Measurements from ENCODE around the gene EXOC8.

The EXOC8 gene, protein sequence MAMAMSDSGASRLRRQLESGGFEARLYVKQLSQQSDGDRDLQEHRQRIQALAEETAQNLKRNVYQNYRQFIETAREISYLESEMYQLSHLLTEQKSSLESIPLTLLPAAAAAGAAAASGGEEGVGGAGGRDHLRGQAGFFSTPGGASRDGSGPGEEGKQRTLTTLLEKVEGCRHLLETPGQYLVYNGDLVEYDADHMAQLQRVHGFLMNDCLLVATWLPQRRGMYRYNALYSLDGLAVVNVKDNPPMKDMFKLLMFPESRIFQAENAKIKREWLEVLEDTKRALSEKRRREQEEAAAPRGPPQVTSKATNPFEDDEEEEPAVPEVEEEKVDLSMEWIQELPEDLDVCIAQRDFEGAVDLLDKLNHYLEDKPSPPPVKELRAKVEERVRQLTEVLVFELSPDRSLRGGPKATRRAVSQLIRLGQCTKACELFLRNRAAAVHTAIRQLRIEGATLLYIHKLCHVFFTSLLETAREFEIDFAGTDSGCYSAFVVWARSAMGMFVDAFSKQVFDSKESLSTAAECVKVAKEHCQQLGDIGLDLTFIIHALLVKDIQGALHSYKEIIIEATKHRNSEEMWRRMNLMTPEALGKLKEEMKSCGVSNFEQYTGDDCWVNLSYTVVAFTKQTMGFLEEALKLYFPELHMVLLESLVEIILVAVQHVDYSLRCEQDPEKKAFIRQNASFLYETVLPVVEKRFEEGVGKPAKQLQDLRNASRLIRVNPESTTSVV

DNA sequence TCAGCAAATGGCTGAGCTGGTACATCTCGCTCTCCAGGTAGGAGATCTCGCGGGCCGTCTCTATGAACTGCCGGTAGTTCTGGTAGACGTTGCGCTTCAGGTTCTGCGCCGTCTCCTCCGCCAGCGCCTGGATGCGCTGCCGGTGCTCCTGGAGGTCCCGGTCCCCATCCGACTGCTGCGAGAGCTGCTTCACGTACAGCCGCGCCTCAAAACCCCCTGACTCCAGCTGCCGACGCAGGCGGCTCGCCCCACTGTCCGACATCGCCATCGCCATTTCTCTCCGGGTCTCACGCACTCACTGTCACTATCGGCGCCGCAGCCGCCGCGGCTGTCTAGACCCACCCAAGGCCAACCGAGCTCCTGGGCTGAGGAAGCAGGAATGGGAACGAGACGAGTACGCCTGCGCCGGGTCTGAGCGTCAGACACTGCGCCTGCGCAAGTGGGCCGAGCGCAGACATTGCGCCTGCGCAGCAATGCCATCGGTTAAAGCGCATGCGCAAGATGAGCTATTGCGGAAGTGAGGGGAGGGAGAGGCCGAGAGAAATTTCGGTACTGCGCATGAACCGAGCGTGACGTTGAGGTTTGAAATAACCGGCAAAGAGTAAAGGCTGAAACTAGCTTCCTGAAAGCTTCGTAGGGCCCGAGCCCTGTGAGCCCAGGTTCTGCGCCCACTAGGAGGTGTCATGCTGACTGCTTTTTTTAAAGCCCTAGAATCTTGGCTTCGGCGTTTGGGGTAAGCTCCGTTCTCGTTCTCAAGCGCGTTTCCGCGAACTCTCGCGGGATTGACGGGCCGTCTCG is at the start of gene EXOC8:
Gene EXOC8, minus strand, starts transcription at position 381 of the 798 bp plus-strand sequence. Its CDS starts 107 bp downstream, at position 274.
- peak; percentile 99 for DNase-seq

DNA sequence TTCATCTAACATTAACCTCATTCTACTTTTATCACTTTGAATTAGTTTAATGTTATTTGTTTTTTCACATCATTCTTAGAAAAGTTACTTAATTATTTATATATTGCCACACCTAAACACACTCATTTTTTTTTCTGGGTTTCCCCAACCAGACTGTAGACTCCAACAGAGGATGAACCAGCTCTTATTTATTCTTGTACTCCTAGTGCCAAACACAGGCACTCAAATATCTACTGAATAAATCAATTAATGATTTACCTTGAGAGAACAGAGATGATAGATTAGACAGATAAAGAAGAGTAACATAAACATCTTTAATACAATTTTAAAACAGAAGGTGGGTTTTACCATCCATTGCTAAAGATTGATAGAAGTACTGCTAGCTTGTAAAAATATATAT is 48.8 kb upstream of the EXOC8 start:
- DNase-seq: no peak

DNA sequence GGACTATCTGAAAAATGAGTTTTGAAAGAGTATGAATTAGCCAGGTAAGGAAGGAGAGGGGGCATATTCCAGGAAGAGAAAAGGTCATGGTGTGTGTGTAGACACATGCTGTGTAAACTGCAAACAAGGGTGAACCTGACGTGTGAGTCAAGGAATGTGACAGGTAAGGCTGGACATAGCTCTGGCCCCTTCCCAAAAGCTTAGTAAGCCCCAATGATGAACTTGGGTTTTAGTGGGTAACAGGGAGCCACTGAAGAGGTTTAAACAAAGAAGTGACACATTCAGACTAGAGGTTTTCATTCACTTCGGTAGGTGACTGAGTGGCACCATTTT is 47.7 kb upstream of the EXOC8 start:
- no peak for DNase-seq

DNA sequence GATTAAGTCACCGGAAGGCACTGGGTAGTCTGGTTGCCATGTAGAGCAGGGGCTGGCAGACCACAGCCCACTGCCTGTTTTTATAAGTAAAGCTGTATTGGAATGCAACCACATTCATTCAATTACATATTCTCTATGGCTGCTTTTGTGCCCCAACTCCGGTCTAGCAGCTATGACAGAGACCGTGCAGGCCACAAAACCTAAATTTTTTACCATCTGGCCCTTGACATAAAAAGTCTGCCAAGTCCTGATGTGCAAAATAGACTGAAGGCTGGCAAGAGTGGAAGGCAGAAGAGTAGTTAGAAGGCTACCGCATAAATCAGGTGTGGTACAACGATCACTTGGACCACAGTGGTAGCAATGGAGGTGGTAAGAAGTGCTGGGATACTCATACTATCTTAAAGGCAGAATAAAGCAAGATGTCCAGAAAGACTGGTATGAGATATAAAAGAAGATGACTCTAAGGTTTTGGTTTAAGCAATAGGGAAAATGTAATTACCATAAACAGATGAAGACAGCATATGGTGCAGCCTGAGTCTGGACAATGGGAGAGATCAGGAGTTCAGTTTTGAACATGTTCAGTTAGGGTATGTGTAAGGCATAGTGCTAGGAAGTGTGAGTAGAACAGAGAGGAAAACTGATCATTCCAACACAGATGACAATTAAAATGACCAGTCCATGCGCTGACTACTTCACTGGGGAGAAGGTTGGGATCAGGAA is 47.2 kb upstream of the EXOC8 start:
- peak; percentile 66 for DNase-seq

DNA sequence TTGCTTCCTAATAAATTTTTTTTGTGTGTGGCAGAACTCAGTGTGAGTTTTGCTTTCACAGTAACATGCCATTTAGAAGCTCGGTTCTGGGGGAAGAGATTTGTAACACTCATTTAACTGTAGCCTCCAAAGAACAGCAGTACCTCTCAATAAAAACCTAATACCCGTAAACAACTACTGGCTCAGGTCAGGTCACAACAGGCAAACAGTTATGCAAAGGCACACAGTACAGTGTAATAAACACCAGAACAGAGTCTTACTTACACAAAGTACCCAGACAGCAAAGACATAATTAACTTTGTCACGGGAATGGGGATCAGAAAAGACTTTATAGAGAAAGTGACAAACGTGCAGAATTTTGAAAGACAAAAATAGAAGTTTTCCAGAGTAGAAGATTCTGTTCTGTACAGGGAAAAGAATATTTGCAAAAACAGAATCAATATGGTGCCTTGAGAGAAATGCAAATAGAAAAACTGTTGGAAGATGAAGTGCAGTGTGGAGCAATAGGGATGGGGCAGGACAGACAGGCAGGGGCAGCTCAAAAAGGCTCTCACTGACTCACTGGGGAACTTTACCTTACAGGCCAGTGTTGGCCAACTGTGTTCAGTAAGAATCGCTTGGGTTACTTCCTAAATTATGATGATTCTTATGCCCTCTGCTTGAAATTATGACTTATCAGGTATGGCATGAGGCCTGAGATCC is 45.7 kb upstream of the EXOC8 start:
- DNase-seq: peak; percentile 29

DNA sequence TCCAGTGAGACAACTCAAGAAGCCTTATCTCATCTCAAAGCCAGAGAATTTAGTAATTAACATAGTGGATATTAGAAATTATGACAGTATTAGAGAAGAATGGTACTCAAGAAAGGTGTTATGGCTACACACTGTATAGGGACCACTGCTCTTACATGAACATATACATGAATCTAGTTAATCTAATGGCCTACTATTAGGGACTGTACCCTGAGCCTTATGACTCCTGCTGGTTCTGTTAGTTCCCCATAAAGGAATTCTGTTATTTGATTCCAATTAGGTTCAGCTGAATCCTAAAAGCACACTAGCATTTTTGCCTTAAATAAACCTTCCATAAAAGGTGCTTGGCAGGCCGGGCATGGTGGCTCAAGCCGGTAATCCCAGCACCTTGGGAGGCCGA is 44.8 kb upstream of the EXOC8 start:
- no peak for DNase-seq

DNA sequence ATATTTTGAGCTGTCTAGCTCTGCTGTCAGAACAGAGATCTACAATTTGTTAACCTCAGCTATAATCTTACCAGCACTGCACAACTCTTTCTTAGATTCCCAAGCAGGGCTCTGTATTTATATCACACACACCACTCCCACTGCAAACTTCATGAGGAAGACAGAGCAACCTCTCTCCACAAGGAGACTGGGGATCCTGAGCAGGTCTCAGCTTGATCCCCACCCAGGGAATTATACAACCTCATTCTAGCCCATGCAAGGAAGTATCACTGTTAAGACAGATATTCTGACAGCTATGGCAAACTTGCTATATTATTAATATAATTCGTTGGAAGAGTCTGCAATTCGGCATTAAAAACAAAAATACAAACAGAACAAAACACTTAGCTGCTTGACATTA is 44.1 kb upstream of the EXOC8 start:
- no peak for DNase-seq

DNA sequence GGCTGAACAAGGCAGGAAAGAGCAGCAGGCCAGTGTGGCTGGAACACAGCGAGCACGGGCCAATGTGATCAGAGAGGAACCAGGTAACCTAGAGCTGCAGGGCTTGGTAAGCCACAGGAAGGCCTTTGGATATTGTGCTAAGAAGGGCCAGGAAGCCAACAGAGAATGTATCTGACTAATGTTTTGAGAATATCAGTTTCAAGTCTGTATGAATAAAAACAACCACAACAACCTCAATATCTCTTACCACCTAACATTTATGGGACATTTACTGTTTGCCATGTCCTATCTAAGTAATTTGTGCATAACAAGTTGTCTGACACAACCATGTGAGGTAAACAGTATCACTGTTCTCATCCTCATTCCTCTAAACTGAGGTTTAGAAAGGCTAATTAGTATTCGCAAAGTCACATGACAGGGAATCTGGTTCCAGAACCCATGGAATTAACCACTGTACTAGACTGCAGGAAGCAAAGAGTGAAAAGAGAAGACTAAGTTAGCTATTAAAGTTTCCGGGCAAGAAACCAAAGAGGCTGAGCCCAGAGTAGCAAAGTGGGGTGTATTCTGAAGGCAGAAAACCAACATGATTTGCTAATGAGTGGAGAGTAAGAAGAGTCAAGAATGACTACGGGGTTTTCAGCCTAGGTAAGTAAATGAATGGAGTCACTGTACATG is 39.4 kb upstream of the EXOC8 start:
- DNase-seq: no peak

DNA sequence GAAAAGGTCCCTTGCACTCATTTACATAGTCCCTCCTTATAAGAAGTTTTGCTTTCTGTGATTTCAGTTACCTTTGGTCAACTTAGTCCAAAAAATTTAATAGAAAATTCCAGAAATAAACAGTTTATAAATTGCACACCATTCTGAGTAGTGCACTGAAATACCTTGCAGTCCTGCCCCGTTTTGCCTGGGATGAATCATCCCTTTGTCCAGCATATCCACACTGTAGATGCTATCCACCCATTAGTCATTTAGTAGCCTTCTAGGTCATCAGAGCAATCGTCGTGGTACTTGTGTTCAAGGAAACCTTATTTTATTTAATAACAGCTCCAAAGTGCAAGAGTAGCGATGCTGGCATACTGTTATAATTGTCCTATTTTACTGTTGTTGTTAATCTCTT is 38.4 kb upstream of the EXOC8 start:
- DNase-seq: no peak

DNA sequence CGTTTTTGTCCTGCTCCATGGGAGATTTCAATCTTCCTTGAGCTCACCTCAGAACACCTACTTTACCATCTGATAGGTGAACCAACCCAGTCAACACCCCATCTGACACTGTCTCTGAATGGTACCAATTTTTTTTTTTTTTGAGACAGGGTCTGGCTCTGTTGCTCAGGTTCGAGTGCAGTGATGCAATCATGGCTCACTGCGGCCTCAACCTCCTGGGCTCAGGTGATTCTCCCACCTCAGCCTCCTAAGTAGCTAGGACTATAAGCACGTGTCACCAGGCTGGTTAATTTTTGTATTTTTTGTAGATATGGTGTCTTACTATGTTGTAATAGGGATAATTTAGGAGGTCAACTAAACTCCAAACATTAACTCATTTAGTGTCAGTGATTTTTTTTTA is 36.7 kb upstream of the EXOC8 start:
- no peak for DNase-seq

DNA sequence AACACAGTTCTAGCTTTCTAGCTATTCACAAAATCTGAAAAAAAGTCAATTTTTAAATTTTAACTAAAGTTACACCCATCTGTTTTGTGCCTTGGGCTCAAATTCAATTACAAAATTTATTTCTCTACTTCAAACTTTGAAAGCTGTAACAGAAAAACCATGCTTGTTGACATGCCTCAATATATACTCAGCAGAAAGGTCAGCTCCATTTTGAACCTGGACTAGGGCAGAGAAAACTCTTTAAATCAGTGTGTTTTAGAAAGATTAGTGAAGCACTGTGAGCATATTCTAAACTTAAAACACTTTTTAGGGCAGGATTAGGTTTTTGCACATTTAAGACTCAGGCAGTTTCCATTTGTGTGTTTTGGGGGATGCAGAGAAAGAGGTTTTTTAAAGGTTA is 34.8 kb upstream of the EXOC8 start:
- no peak for DNase-seq

DNA sequence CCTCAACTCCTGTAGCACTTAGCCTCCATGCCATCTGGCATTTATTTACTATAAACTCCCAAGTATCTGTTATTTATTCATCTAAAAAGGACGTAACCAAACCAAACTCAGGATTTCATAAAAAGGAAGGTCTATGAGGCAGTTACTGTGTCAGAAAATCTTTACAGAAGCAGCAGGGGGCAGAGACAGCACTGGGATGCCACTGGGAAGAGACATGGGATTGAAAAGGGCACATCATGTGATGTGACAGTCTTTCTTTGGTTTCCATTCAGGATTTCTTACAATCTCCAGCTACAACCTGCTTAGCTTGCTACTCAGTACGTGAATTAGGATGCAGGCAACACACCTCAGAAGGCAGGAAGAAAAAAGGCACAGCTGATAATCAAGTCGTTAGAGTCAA is 31.6 kb upstream of the EXOC8 start:
- DNase-seq: no peak

DNA sequence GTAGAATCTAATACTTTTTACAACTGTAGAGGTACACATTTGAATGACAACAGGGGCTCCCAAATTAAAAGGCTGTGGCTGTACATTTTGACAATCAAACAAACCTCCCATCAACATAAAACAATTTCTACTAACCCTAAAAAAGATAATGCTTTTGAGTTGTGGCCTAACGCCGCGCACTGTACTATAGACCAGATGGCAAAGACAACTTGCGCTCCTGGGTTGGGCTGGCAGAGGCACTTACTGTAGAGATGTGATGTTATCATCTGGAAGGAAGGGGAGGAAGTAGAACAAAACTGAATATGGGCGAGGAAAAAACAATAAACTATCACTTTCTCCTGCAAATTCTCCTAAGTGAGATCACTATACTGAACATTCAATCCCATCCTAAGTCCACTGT is 26.5 kb upstream of the EXOC8 start:
- DNase-seq: no peak

DNA sequence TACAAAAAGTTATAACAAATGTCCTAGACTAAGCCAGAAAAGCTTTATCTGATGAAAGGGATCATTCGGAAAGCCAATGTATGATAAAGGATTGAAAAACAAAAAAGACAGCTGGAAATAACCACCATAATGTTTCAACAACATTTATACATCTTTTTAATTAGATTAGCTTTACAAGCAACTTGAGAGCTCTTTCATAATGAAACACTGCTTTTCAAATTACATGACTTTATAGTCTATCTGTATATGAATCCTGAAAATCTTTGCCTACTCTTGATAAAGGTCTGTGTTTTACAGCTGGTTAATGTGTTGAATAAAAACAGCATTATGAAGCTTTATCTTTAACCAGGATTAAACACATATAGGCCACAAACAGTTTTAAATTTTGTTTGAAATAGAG is 26.0 kb upstream of the EXOC8 start:
- no peak for DNase-seq

DNA sequence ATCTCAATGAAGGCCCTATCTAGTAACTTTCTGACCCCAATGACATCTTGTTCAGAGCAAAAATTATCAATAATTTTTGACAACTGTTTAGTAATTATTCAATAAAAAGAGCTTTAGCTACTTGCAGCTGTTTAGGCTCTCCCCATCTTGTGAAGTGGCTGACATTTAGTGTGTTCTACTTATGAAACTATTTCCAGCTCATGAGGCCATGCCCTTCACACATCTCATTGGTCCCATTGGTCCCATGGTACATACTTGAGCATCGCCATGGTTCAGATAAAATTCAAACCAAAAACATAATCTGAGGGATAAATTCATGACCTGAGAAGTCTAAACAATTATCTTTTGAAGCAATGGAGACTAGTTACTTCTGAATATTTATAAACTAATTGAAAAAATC is 24.7 kb upstream of the EXOC8 start:
- no peak for DNase-seq

DNA sequence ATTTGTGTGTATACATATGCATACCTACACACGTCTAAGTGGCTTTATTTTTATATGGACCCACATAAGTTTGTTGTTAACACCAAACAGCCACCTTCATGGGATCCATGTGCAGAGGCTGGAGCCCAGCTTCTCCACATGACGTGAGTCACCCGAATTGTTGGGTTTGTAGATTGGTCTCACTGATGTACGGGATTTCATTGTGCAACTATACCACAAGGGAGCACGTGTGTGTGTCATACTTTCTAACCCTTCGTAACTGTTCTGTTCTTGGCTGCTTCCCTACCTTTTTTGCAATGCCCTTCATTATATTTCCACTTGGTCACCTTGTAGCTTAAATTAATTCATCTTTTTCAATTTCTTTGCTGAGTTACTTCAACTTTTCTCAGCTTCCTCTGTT is 21.5 kb upstream of the EXOC8 start:
- DNase-seq: no peak

DNA sequence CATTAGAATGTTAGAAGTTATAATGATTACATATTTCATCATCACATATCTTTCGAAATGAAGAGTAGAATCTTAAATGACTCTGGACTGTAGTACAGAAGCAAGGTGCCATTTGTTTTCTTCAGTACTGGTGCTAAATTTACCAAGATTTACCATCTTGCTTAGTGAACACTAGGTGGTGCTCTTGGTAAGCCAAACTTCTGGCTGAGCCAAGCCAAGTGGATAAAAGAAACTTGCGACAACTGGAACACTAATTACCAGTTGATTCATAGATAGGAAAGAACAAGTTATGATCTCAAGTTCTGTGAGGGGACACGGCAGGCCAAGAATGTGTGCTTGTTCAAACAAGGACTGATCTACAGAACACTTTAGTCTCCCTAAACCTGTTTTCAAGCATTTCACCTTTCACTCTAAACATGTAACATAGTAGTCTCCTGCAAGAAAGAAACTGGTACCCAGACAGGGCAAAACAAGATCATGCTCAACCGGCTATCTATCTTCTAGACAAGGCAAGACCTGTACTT is 20.2 kb upstream of the EXOC8 start:
- DNase-seq: peak; percentile 89

DNA sequence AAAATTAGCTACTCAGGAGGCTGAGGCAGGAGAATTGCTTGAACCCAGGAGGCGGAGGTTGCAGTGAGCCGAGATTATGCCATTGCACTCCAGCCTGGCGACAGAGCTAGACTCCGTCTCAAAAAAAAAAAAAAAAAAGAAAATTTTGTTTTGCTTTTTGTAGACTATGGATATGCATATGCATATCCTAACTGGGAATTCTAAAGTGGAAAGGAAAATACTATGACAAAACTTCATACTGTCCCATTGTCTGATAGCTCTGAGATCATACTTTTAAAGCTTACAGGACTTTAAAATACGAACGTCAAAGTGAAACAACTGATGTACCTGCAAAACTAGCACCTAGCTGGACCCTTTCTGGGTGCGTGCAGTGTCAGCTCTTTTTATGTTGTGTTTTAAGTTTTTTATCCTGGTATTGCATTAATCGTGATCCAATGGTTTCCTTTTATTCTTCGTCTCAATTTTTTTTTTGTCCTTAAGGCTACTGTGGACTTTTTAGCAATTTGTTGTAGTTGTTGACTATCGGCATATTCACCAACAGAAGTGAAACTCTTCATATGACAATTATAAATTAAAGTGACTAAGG is 19.6 kb upstream of the EXOC8 start:
- no peak for DNase-seq

DNA sequence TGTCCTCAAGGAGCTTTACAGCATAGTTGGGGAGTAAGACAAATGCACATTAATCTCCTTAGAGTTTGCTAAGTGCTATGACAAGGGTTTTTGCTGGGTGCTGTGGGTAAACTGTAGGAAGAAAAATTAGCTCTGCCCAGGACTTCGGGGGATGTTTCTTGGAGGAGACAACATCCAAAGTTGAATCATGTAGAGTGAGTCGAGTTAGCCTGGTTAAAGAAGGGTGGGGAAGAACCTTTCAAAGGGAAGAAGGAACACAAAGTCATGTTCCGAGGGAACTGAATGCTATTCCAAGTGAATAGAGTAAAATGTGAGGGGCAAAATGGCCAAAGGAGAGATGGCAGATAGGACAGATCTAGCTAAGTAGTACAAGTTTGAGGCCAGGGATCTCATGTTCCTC is 17.5 kb upstream of the EXOC8 start:
- no peak for DNase-seq

DNA sequence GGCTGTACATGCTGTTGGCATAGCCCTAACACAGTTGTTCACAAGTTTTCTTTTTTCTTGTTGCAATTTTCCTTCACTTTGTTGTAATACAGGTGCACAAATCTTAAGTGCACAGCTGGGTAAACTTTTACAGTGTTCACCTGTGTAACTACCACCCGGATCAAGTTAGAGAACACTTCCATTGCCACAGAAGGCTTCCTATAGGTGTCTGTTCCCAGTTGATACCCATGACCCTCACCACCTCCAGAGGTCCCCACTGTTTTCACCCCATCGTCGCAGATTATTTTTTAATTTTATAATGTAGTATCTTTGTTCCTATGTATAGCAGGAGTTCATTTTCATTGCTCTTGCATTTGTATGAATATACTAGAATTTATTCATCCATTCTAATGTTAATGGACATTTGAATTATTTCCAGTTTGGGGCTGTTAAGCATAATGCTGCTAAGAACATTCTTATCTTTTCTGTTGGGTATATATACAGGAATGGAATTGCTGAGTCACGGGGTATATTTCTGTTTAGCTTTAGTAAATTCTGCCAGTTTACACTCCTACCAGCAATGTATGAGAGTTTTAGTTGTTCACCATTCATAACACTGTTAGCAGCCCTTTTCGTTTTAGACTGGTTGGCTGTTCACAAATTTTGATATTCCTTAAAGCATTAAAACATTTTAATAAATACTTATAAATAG is 16.8 kb upstream of the EXOC8 start:
- DNase-seq: no peak

DNA sequence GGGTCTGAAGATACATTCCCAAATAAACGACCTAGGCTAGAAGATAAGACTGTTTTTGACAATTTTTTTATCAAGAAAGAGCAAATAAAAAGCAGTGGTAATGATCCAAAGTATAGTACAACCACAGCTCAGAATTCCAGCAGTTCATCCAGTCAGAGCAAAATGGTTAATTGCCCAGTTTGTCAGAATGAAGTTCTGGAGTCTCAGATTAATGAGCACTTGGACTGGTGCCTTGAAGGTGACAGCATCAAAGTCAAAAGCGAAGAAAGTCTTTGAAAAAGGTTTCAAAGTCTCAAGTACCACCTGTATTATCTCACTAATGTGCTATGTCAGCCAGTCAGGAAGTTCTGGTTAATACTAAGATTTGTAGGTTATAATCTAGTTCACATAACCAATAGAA is 15.4 kb upstream of the EXOC8 start:
- DNase-seq: no peak

All from NCI-H1694 treated with DMSO at 0.1 percent for 48 hours (cell line).